Endodermal cell (in vitro differentiated cells): Measurements from ENCODE around the gene SGSM2. TPM values are rescaled to one million over a fixed set of nuclear protein-coding genes. Genes with fewer than 3 reads are reported as not detected.

Experiments used
- DNase-seq: peaks from one replicate; pipeline ENCODE4 v3.0.0-alpha.2; 2017
- H3K27ac ChIP-seq: 2 replicates; pipeline ENCODE4 v1.5.1; 2013; ENCODE audit warnings: mild to moderate bottlenecking, low read depth, low read length, moderate library complexity
- H3K27me3 ChIP-seq: 2 replicates; pipeline ENCODE4 v1.6.1; 2013; ENCODE audit warnings: mild to moderate bottlenecking, low read length, moderate library complexity; ENCODE audit not compliant: insufficient read depth, control insufficient read depth, poor library complexity, severe bottlenecking
- H3K36me3 ChIP-seq: 2 replicates; pipeline ENCODE4 v1.7.0; 2013; ENCODE audit warnings: mild to moderate bottlenecking, low read length, moderate library complexity; ENCODE audit not compliant: control insufficient read depth, insufficient read depth
- H3K4me1 ChIP-seq: one replicate; pipeline ENCODE4 v1.7.0; 2013; ENCODE audit warnings: low read length; ENCODE audit not compliant: control insufficient read depth, insufficient read depth
- H3K4me3 ChIP-seq: 2 replicates; pipeline ENCODE4 v1.5.1; 2013; ENCODE audit warnings: mild to moderate bottlenecking, low read length, moderate library complexity
- H3K9ac ChIP-seq: 2 replicates; pipeline ENCODE4 v1.6.1; 2013; ENCODE audit warnings: mild to moderate bottlenecking, low read length, moderate library complexity; ENCODE audit not compliant: poor library complexity, severe bottlenecking; ENCODE audit errors: extremely low read depth
- H3K9me3 ChIP-seq: 2 replicates; pipeline ENCODE4 v1.6.1; 2013; ENCODE audit warnings: mild to moderate bottlenecking, low read length, moderate library complexity; ENCODE audit not compliant: control insufficient read depth
- H3K27ac Mint-ChIP-seq: 2 replicates; pipeline ENCODE4 v1.8.0; 2020; ENCODE audit warnings: mixed read lengths
- H3K27me3 Mint-ChIP-seq: 2 replicates; pipeline ENCODE4 v1.8.0; 2021; ENCODE audit warnings: mild to moderate bottlenecking, mixed read lengths; ENCODE audit not compliant: insufficient read depth
- H3K36me3 Mint-ChIP-seq: 2 replicates; pipeline ENCODE4 v1.8.0; 2020; ENCODE audit warnings: low read depth, mixed read lengths
- H3K4me1 Mint-ChIP-seq: 2 replicates; pipeline ENCODE4 v1.8.0; 2020; ENCODE audit warnings: mixed read lengths
- H3K4me3 Mint-ChIP-seq: 2 replicates; pipeline ENCODE4 v1.8.0; 2020; ENCODE audit warnings: mild to moderate bottlenecking, moderate library complexity, mixed read lengths
- H3K9me3 Mint-ChIP-seq: 2 replicates; pipeline ENCODE4 v1.8.0; 2020; ENCODE audit warnings: mild to moderate bottlenecking, mixed read lengths
- WGBS, 2 experiments: methylation state at CpG; one replicate each; pipeline versions ENCODE4 v1.1.5 to v1.1.7; 2013; ENCODE audit warnings: missing lambda C conversion rate in 2 of 2, mixed read lengths in 1 of 2; ENCODE audit not compliant: insufficient coverage in 1 of 2, insufficient read length in 1 of 2; 5-methylcytosine and 5-hydroxymethylcytosine counted together
- total RNA-seq, 2 donors: library from RNA; stranded (reverse); fragmentation: NEBNext Ultra II Directional in 1 of 2; extraction: Animal tissue kit (Norgen Biotek cat#: 25700) in 1 of 2; gene quantifications; 2 replicates in 1 of 2; 3 replicates in 1 of 2; pipeline ENCODE4 v1.2.1, GENCODE V29; 2021
- TF ChIP-seq, protein P1 (sequence below): fragments of 200-600 bp; sonication (generic); conservative IDR thresholded peaks from 2 replicates; pipeline ENCODE4 v1.5.0; 2021; ENCODE audit warnings: antibody characterized with exemption, mild to moderate bottlenecking

The SGSM2 gene
- total RNA-seq, 2 donors from 2014 or later = 62.5 to 77.3 TPM

DNA sequence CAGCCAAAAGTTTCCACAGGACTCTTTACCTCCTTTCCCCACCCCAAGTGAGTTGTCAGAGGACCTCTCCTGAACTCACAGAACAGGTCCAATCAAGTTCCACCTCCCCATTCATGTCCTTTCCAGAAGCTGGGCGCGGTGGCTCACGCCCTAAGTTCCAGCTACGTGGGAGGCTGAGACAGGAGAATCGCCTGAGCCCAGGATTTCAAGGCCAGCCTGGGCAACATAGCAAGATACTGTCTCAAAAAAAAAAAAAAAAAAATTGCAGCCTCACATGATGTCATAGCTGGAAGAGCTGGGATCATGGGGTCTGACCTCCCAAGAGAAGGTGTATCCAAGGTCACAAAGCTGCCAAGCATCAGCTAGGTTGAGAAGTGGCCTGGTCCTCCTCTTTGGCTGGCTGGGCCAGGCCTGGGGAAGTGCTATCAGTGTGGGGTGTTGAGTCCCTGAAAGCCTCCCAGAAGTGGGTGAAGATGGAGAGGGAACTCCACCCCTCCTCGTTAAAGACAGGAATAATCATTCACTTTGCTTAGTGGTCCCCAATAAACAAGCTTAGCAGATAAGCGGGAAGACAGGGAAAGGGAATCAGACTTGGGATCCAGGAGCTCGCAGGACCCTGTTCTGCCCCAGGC is 69.1 kb downstream of the SGSM2 start:
- H3K9ac ChIP-seq = no peak overlapping the region
- TF ChIP-seq, protein P1, sequence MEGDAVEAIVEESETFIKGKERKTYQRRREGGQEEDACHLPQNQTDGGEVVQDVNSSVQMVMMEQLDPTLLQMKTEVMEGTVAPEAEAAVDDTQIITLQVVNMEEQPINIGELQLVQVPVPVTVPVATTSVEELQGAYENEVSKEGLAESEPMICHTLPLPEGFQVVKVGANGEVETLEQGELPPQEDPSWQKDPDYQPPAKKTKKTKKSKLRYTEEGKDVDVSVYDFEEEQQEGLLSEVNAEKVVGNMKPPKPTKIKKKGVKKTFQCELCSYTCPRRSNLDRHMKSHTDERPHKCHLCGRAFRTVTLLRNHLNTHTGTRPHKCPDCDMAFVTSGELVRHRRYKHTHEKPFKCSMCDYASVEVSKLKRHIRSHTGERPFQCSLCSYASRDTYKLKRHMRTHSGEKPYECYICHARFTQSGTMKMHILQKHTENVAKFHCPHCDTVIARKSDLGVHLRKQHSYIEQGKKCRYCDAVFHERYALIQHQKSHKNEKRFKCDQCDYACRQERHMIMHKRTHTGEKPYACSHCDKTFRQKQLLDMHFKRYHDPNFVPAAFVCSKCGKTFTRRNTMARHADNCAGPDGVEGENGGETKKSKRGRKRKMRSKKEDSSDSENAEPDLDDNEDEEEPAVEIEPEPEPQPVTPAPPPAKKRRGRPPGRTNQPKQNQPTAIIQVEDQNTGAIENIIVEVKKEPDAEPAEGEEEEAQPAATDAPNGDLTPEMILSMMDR = no peak
- Mint-ChIP-seq H3K9me3 (no peaks in the 10 kb centered on the region), H3K27me3 (no peaks in the 10 kb centered on the region), H3K27ac (no peak overlapping the region), H3K4me3 (no peak overlapping the region), H3K4me1 (no peaks in the 10 kb centered on the region), H3K36me3 (peaks cover 12% of the 10 kb centered on the region)
- H3K4me1 ChIP-seq = peaks cover 4% of the 10 kb centered on the region
- no peaks in the 10 kb centered on the region for H3K9me3 ChIP-seq
- 94 to 95% methylated on average over 2 to 8 of the region's 8 CpGs for WGBS, 2 experiments
- DNase-seq = no peak
- H3K4me3 ChIP-seq = no peak overlapping the region
- no peaks in the 10 kb centered on the region for H3K27me3 ChIP-seq
- H3K27ac ChIP-seq = no peak overlapping the region
- H3K36me3 ChIP-seq = peaks cover 10% of the 10 kb centered on the region

- peak; percentile 45 for DNase-seq
- Histone ChIP-seq H3K4me1 (peaks cover 4% of the 10 kb centered on the region), H3K27me3 (no peaks in the 10 kb centered on the region), H3K36me3 (peaks cover 12% of the 10 kb centered on the region), H3K4me3 (no peak overlapping the region), H3K9ac (no peak overlapping the region), H3K27ac (peak overlapping the region; percentile 40), H3K9me3 (no peaks in the 10 kb centered on the region)
- TF ChIP-seq, protein P1 = no peak
- WGBS, 2 experiments = 82 to 88% methylated on average over 13 to 15 of the region's 15 CpGs
- Mint-ChIP-seq H3K36me3 (peaks cover 12% of the 10 kb centered on the region), H3K9me3 (no peaks in the 10 kb centered on the region), H3K27ac (no peak overlapping the region), H3K4me1 (no peaks in the 10 kb centered on the region), H3K4me3 (no peak overlapping the region), H3K27me3 (no peaks in the 10 kb centered on the region)
Observed at GRCh38 chr17:2406903-2407790, 69.8 kb downstream of the SGSM2 start.

GRCh38 chr17:2410951-2411350 is 73.7 kb downstream of the SGSM2 start:
- H3K27me3 Mint-ChIP-seq = no peaks in the 10 kb centered on the region
- no peak overlapping the region for H3K27ac ChIP-seq
- no peak overlapping the region for H3K4me3 ChIP-seq
- TF ChIP-seq, protein P1 = no peak
- H3K36me3 ChIP-seq = peaks cover 36% of the 10 kb centered on the region
- H3K9me3 ChIP-seq = no peaks in the 10 kb centered on the region
- no peak overlapping the region for H3K4me3 Mint-ChIP-seq
- H3K4me1 Mint-ChIP-seq = no peaks in the 10 kb centered on the region
- H3K9ac ChIP-seq = no peak overlapping the region
- no peak for DNase-seq
- no peaks in the 10 kb centered on the region for H3K27me3 ChIP-seq
- H3K36me3 Mint-ChIP-seq = peaks cover 33% of the 10 kb centered on the region
- H3K9me3 Mint-ChIP-seq = no peaks in the 10 kb centered on the region
- WGBS, 2 experiments = 94 to 96% methylated on average over 5 to 7 of the region's 7 CpGs
- H3K27ac Mint-ChIP-seq = no peak overlapping the region
- H3K4me1 ChIP-seq = no peaks in the 10 kb centered on the region
